ENCODE measurements around the gene DRC7. TPM values are rescaled to one million over a fixed set of nuclear protein-coding genes. Genes with fewer than 3 reads are reported as not detected.

DRC7 gene
- total RNA-seq, 1 experiment from 2014 or later = not detected

DNA sequence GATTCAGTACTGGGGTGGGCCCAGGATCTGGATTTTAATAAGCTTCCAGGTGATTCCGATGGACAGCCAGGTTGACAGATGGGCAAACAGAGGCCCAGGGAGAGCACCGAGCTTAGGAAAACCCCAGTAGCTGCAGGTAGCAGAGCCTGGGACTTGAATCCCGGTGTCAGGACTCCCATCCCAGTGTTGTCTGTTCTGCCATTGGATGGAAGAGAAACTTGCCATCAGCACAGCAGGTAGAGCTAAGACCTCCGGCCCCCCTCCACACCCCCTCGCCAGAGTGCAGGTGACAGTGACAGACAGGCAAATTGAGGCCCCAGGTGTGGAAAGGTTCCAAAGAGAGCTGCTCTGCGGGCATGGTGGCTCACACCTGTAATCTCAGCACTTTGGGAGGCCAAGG lies 53.4 kb downstream of the DRC7 start:
- CTCF ChIA-PET = no interaction called here
- H3K27me3 ChIP-seq (ENCODE audit: control insufficient read depth, insufficient read depth, low read length) = no peaks in the 10 kb centered on the region
- H3K9me3 ChIP-seq (ENCODE audit: control insufficient read depth, insufficient read depth, low read depth, low read length) = no peaks in the 10 kb centered on the region
- H3K36me3 ChIP-seq (ENCODE audit: control insufficient read depth, insufficient read depth, low read length) = no peaks in the 10 kb centered on the region
- no peak for DNase-seq (ENCODE audit: low read depth, low spot score)
- POLR2A ChIA-PET = no interaction called here
- TF ChIP-seq POLR2AphosphoS5 (IDR thresholded peaks at IDR 0.05; ENCODE audit: low read depth, low read length) (no peak), TCF7L2 (IDR thresholded peaks at IDR 0.05; ENCODE audit: low read depth, low read length) (no peak), SIN3A (IDR thresholded peaks at IDR 0.05; ENCODE audit: borderline replicate concordance, insufficient read depth, low read depth, low read length) (no peak)
- TF ChIP-seq, protein P1, sequence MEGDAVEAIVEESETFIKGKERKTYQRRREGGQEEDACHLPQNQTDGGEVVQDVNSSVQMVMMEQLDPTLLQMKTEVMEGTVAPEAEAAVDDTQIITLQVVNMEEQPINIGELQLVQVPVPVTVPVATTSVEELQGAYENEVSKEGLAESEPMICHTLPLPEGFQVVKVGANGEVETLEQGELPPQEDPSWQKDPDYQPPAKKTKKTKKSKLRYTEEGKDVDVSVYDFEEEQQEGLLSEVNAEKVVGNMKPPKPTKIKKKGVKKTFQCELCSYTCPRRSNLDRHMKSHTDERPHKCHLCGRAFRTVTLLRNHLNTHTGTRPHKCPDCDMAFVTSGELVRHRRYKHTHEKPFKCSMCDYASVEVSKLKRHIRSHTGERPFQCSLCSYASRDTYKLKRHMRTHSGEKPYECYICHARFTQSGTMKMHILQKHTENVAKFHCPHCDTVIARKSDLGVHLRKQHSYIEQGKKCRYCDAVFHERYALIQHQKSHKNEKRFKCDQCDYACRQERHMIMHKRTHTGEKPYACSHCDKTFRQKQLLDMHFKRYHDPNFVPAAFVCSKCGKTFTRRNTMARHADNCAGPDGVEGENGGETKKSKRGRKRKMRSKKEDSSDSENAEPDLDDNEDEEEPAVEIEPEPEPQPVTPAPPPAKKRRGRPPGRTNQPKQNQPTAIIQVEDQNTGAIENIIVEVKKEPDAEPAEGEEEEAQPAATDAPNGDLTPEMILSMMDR (IDR thresholded peaks at IDR 0.05) = no peak
- TF ChIP-seq, protein P2, sequence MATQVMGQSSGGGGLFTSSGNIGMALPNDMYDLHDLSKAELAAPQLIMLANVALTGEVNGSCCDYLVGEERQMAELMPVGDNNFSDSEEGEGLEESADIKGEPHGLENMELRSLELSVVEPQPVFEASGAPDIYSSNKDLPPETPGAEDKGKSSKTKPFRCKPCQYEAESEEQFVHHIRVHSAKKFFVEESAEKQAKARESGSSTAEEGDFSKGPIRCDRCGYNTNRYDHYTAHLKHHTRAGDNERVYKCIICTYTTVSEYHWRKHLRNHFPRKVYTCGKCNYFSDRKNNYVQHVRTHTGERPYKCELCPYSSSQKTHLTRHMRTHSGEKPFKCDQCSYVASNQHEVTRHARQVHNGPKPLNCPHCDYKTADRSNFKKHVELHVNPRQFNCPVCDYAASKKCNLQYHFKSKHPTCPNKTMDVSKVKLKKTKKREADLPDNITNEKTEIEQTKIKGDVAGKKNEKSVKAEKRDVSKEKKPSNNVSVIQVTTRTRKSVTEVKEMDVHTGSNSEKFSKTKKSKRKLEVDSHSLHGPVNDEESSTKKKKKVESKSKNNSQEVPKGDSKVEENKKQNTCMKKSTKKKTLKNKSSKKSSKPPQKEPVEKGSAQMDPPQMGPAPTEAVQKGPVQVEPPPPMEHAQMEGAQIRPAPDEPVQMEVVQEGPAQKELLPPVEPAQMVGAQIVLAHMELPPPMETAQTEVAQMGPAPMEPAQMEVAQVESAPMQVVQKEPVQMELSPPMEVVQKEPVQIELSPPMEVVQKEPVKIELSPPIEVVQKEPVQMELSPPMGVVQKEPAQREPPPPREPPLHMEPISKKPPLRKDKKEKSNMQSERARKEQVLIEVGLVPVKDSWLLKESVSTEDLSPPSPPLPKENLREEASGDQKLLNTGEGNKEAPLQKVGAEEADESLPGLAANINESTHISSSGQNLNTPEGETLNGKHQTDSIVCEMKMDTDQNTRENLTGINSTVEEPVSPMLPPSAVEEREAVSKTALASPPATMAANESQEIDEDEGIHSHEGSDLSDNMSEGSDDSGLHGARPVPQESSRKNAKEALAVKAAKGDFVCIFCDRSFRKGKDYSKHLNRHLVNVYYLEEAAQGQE (IDR thresholded peaks at IDR 0.05; ENCODE audit: insufficient read depth in 1 of 2, low read depth in 2 of 2, low read length in 1 of 2) = no peak
- no peak overlapping the region for H3K4me3 ChIP-seq (ENCODE audit: low read depth in 2 of 2, low read length in 2 of 2)
- BruUV-seq (replicated peaks) = no TSS peak
- H3K27ac ChIP-seq (ENCODE audit: low read length) = no peak overlapping the region
- ATAC-seq = no peak
- no peaks in the 10 kb centered on the region for H3K4me1 ChIP-seq (ENCODE audit: control insufficient read depth, insufficient read depth, low read length)
- intact Hi-C loops (cut with micrococcal nuclease; ENCODE audit: unreplicated experiment) (no loop called here), in situ Hi-C loops (cut with HindIII; ENCODE audit: low pct_unique_long_range_greater_than_20kb, low sequenced_read_pairs) (no loop called here)

DNA sequence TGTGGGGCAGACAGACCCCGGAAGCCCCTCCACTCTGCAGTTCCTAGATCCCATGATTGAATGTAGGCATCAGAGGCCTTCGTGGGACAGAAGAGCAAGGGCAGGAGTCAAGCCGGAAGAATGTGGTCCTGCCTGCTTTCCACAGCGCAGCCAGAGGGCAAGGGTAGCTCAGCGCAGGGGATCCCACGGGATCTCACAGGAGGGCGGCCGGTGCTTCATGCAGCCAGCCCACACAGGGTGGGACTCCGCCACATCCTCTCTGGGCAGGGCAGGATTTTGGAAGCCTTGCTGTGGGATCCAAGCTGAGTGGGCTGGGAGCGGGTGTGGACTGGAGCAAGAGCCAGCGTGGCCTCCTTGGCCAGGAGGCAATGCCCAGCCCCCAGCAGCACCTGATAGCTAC lies 54.0 kb downstream of the DRC7 start:
- POLR2A ChIA-PET = no interaction called here
- intact Hi-C loops (cut with micrococcal nuclease; ENCODE audit: unreplicated experiment) = no loop called here
- TF ChIP-seq SIN3A (IDR thresholded peaks at IDR 0.05; ENCODE audit: borderline replicate concordance, insufficient read depth, low read depth, low read length) = no peak
- TF ChIP-seq, protein P2 (IDR thresholded peaks at IDR 0.05; ENCODE audit: insufficient read depth in 1 of 2, low read depth in 2 of 2, low read length in 1 of 2) = no peak
- TF ChIP-seq, protein P1 (IDR thresholded peaks at IDR 0.05) = no peak
- no peak for TF ChIP-seq TCF7L2 (IDR thresholded peaks at IDR 0.05; ENCODE audit: low read depth, low read length)
- no peak for TF ChIP-seq POLR2AphosphoS5 (IDR thresholded peaks at IDR 0.05; ENCODE audit: low read depth, low read length)
- DNase-seq (ENCODE audit: low read depth, low spot score) (no peak), ATAC-seq (no peak)
- no peaks in the 10 kb centered on the region for H3K4me1 ChIP-seq (ENCODE audit: control insufficient read depth, insufficient read depth, low read length)
- BruUV-seq (replicated peaks) = no TSS peak
- no peaks in the 10 kb centered on the region for H3K9me3 ChIP-seq (ENCODE audit: control insufficient read depth, insufficient read depth, low read depth, low read length)
- H3K4me3 ChIP-seq (ENCODE audit: low read depth in 2 of 2, low read length in 2 of 2) = no peak overlapping the region
- in situ Hi-C loops (cut with HindIII; ENCODE audit: low pct_unique_long_range_greater_than_20kb, low sequenced_read_pairs) = no loop called here
- CTCF ChIA-PET = no interaction called here
- no peaks in the 10 kb centered on the region for H3K36me3 ChIP-seq (ENCODE audit: control insufficient read depth, insufficient read depth, low read length)
- no peak overlapping the region for H3K27ac ChIP-seq (ENCODE audit: low read length)
- no peaks in the 10 kb centered on the region for H3K27me3 ChIP-seq (ENCODE audit: control insufficient read depth, insufficient read depth, low read length)
